Uterus (tissue), 4 donors: ENCODE measurements around the gene EEF1AKMT3. TPM values are rescaled to one million over a fixed set of nuclear protein-coding genes. Genes with fewer than 3 reads are reported as not detected.

Source experiments
- DNase-seq, 2 donors: peaks; one replicate each; pipeline ENCODE4 v3.0.0-alpha.2; 2019 to 2020
- H3K27ac ChIP-seq, 2 donors: fragments of 200-600 bp; sonication (generic); 1 replicate in 1 of 2; 2 replicates in 1 of 2; pipeline ENCODE4 v1.5.1; 2016 to 2018
- H3K27me3 ChIP-seq, 2 donors: fragments of 200-600 bp; sonication (generic); one replicate each; pipeline ENCODE4 v1.5.1; 2018 to 2019; ENCODE audit warnings: control low read depth in 1 of 2
- H3K36me3 ChIP-seq, 2 donors: fragments of 200-600 bp; sonication (generic); one replicate each; pipeline ENCODE4 v1.5.1; 2019; ENCODE audit warnings: control low read depth in 1 of 2
- H3K4me1 ChIP-seq, 2 donors: fragments of 200-600 bp; sonication (generic); one replicate each; pipeline ENCODE4 v1.5.1; 2018 to 2019; ENCODE audit warnings: control low read depth in 1 of 2
- H3K4me3 ChIP-seq, 2 donors: fragments of 200-600 bp; sonication (generic); 1 replicate in 1 of 2; 2 replicates in 1 of 2; pipeline ENCODE4 v1.5.1; 2018 to 2019; ENCODE audit warnings: mild to moderate bottlenecking in 1 of 2
- H3K9me3 ChIP-seq, 2 donors: fragments of 200-600 bp; sonication (generic); one replicate each; pipeline ENCODE4 v1.5.1; 2019; ENCODE audit warnings: control low read depth in 1 of 2
- CTCF ChIP-seq, 4 experiments: fragments of 200-600 bp in 2 of 4; fragments of 450-650 bp in 2 of 4; sonication (generic) in 2 of 4; IDR thresholded peaks; one replicate each; pipeline ENCODE4 v1.5.1; 2016 to 2019; ENCODE audit warnings: antibody characterized with exemption in 4 of 4, mild to moderate bottlenecking in 2 of 4, moderate library complexity in 1 of 4
- POLR2A ChIP-seq, 2 donors: fragments of 450-650 bp; IDR thresholded peaks; one replicate each; pipeline ENCODE4 v1.6.1; 2016; ENCODE audit warnings: antibody characterized with exemption in 2 of 2, mild to moderate bottlenecking in 1 of 2, moderate library complexity in 1 of 2
- intact Hi-C: fragments of 100-400 bp; cut with DNase I; formaldehyde crosslinking; loops from one replicate; pipeline ENCODE4 v1.15.1; 2023; ENCODE audit warnings: low total_unique reads
- total RNA-seq, 4 donors: library from RNA; depleted of rRNA in 3 of 4; stranded (reverse); fragments of >200 nt in 3 of 4; gene quantifications; one replicate each; pipeline versions ENCODE4 v1.1.0 to v1.2.4, GENCODE V29; 2014 to 2023
- donor health status: DM: yes; HTN: yes; CAD: no.

EEF1AKMT3 gene
- total RNA-seq, 4 donors from 2014 or later, result 2.3 to 15.5 (median 11.5) TPM

GRCh38 chr12:57807285-57807684, 34.9 kb downstream of the EEF1AKMT3 start:
- intact Hi-C loops, result no loop called here
- Histone ChIP-seq H3K4me3 (no peak overlapping the region), H3K4me1 (no peaks in the 10 kb centered on the region), H3K9me3 (no peaks in the 10 kb centered on the region), H3K36me3 (no peaks in the 10 kb centered on the region), H3K27me3 (no peaks in the 10 kb centered on the region), H3K27ac (no peak overlapping the region)
- DNase-seq, result no peak
- no peak for TF ChIP-seq CTCF (IDR thresholded peaks at IDR 0.05)
- TF ChIP-seq POLR2A (IDR thresholded peaks at IDR 0.05), result no peak

GRCh38 chr12:57808351-57808750, 35.9 kb downstream of the EEF1AKMT3 start:
- no peaks in the 10 kb centered on the region for H3K9me3 ChIP-seq

GRCh38 chr12:57809425-57809824, 37.0 kb downstream of the EEF1AKMT3 start:
- no peak for DNase-seq
- no peaks in the 10 kb centered on the region for H3K27me3 ChIP-seq
- no peaks in the 10 kb centered on the region for H3K36me3 ChIP-seq
- H3K4me3 ChIP-seq, result no peak overlapping the region
- H3K9me3 ChIP-seq, result no peaks in the 10 kb centered on the region
- H3K4me1 ChIP-seq, result peaks cover 0 to 7% of the 10 kb centered on the region in 2 donors
- intact Hi-C loops, result no loop called here
- TF ChIP-seq POLR2A (IDR thresholded peaks at IDR 0.05) (no peak), CTCF (IDR thresholded peaks at IDR 0.05) (no peak)
- H3K27ac ChIP-seq, result no peak overlapping the region

More at GRCh38 chr12:57808351-57808750, 35.9 kb downstream of the EEF1AKMT3 start:
- Histone ChIP-seq H3K27ac (no peak overlapping the region), H3K27me3 (no peaks in the 10 kb centered on the region), H3K36me3 (no peaks in the 10 kb centered on the region), H3K4me3 (no peak overlapping the region), H3K4me1 (no peaks in the 10 kb centered on the region)
- TF ChIP-seq CTCF (IDR thresholded peaks at IDR 0.05) (no peak), POLR2A (IDR thresholded peaks at IDR 0.05) (no peak)
- intact Hi-C loops, result no loop called here
- no peak for DNase-seq

GRCh38 chr12:57810450-57810849, 38.0 kb downstream of the EEF1AKMT3 start:
- Histone ChIP-seq H3K36me3 (no peaks in the 10 kb centered on the region), H3K4me3 (no peak overlapping the region), H3K9me3 (no peaks in the 10 kb centered on the region), H3K4me1 (peaks cover 0 to 7% of the 10 kb centered on the region in 2 donors), H3K27me3 (no peaks in the 10 kb centered on the region), H3K27ac (no peak overlapping the region)
- DNase-seq, result no peak
- intact Hi-C loops, result no loop called here
- no peak for TF ChIP-seq POLR2A (IDR thresholded peaks at IDR 0.05)
- TF ChIP-seq CTCF (IDR thresholded peaks at IDR 0.05), result no peak

GRCh38 chr12:57811028-57811755, 38.8 kb downstream of the EEF1AKMT3 start:
- no peaks in the 10 kb centered on the region for H3K27me3 ChIP-seq
- no peaks in the 10 kb centered on the region for H3K36me3 ChIP-seq
- H3K4me3 ChIP-seq, result no peak overlapping the region
- TF ChIP-seq CTCF (IDR thresholded peaks at IDR 0.05) (no peak), POLR2A (IDR thresholded peaks at IDR 0.05) (no peak)
- intact Hi-C loops, result no loop called here
- no peak overlapping the region for H3K27ac ChIP-seq
- H3K4me1 ChIP-seq, result peaks cover 0 to 7% of the 10 kb centered on the region in 2 donors
- DNase-seq, result no peak
- no peaks in the 10 kb centered on the region for H3K9me3 ChIP-seq
